Naive thymus-derived CD8-positive, alpha-beta T cell (primary cell): ENCODE measurements around the gene SLC5A11. TPM values are rescaled to one million over a fixed set of nuclear protein-coding genes. Genes with fewer than 3 reads are reported as not detected.
"Not testable (repeated sequence)": the region's sequence is repeated elsewhere in the genome, so short reads cannot be mapped to it uniquely, and the experiment has no call there.

Experiments
- ATAC-seq, 2 donors: fragments of 150-1000 bp; cut with Tn5 transposase in 1 of 2; sonication (Bioruptor Pico), chemical (Tn5 transposase) in 1 of 2; 1 replicate in 1 of 2; 2 replicates in 1 of 2; pipeline ENCODE4 v1.10.0; 2021; ENCODE audit warnings: mild to moderate bottlenecking in 2 of 2, moderate library complexity in 2 of 2
- POLR2A ChIA-PET: fragments of 350-600 bp; sonication (Branson Sonifier 250); formaldehyde crosslinking; loops from one replicate; lab custom pipeline; 2021; ENCODE audit warnings: antibody characterized with exemption; lab: Charles Lee
- DNase-seq, 10 donors: peaks; one replicate each; pipeline versions ENCODE4 v3.0.0 to v3.0.0-alpha.2; 2020 to 2022
- H3K27ac Mint-ChIP-seq, 10 donors: one replicate each; pipeline ENCODE4 v1.8.0; 2020 to 2022; ENCODE audit warnings: mild to moderate bottlenecking in 10 of 10, mixed read lengths in 10 of 10, moderate library complexity in 4 of 10, inconsistent platforms in 1 of 10
- H3K27me3 Mint-ChIP-seq, 5 donors: one replicate each; pipeline ENCODE4 v1.8.0; 2021 to 2022; ENCODE audit warnings: mixed read lengths in 5 of 5
- H3K36me3 Mint-ChIP-seq, 3 donors: one replicate each; pipeline ENCODE4 v1.8.0; 2020 to 2022; ENCODE audit warnings: mixed read lengths in 3 of 3, mild to moderate bottlenecking in 2 of 3, inconsistent platforms in 1 of 3
- H3K4me1 Mint-ChIP-seq, 4 donors: one replicate each; pipeline ENCODE4 v1.8.0; 2021 to 2022; ENCODE audit warnings: mixed read lengths in 4 of 4
- H3K4me3 Mint-ChIP-seq, 10 donors: one replicate each; pipeline ENCODE4 v1.8.0; 2020 to 2022; ENCODE audit warnings: mild to moderate bottlenecking in 10 of 10, mixed read lengths in 10 of 10, moderate library complexity in 6 of 10, inconsistent platforms in 1 of 10
- H3K9me3 Mint-ChIP-seq, 9 donors: one replicate each; pipeline ENCODE4 v1.8.0; 2020 to 2022; ENCODE audit warnings: mixed read lengths in 9 of 9, mild to moderate bottlenecking in 3 of 9, inconsistent platforms in 1 of 9, moderate library complexity in 1 of 9
- polyA plus RNA-seq, 3 donors: library from polyadenylated mRNA; unstranded; fragments of 300-500 nt; fragmentation: Illumina TruSeq; gene quantifications; one replicate each; pipeline ENCODE4 v1.2.3, GENCODE V29; 2021
- total RNA-seq, 8 experiments: library from RNA in 2 of 8; stranded (reverse) in 2 of 8; gene quantifications; one replicate each; pipeline ENCODE4 v1.2.3 and lab custom pipeline; 2021 to 2026

The SLC5A11 gene
- total and polyA plus RNA-seq, 5 experiments from 2014 or later, result 0.22 to 0.68 TPM; not detected in 3

GRCh38 chr16:24854607-24855171 is 8.9 kb downstream of the SLC5A11 start:
- no peak overlapping the region for H3K27ac Mint-ChIP-seq

GRCh38 chr16:24855678-24856077 is 9.9 kb downstream of the SLC5A11 start:
- peaks cover 0 to 16% (median 0%) of the 10 kb centered on the region in 5 donors for H3K27me3 Mint-ChIP-seq
- no peak overlapping the region for H3K4me3 Mint-ChIP-seq
- H3K27ac Mint-ChIP-seq, result no peak overlapping the region
- ATAC-seq (no peak), DNase-seq (no peak)
- peaks cover 0 to 6% (median 0%) of the 10 kb centered on the region in 9 donors for H3K9me3 Mint-ChIP-seq
- peaks cover 0 to 3% (median 0%) of the 10 kb centered on the region in 3 donors for H3K36me3 Mint-ChIP-seq
- H3K4me1 Mint-ChIP-seq, result peaks cover 0 to 2% (median 0%) of the 10 kb centered on the region in 4 donors
- POLR2A ChIA-PET, result no interaction called here

More at GRCh38 chr16:24854607-24855171, 8.9 kb downstream of the SLC5A11 start:
- peaks cover 0 to 6% (median 0%) of the 10 kb centered on the region in 9 donors for H3K9me3 Mint-ChIP-seq
- no peak for ATAC-seq
- DNase-seq, result no peak
- H3K4me1 Mint-ChIP-seq, result peaks cover 0 to 5% (median 0%) of the 10 kb centered on the region in 4 donors
- POLR2A ChIA-PET, result no interaction called here
- H3K36me3 Mint-ChIP-seq, result peaks cover 0 to 3% (median 0%) of the 10 kb centered on the region in 3 donors
- H3K27me3 Mint-ChIP-seq, result peaks cover 0 to 16% (median 0%) of the 10 kb centered on the region in 5 donors
- H3K4me3 Mint-ChIP-seq, result no peak overlapping the region

DNA sequence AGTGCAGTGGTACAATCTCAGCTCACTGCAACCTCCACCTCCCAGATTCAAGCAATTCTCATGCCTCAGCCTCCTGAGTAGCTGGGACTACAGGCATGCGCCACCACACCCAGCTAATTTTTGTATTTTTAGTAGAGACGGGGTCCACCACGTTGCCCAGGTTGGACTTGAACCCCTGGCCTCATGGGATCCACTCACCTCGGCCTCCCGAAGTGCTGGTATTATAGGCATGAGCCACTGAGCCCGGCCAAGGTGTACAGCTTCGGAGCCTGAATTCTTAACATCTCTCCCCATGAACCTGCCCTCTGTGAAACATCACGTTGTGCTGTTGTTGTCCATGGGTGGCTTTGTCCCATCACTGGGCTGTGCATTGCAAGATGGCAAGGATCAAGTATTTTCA is 11.1 kb downstream of the SLC5A11 start:
- H3K27ac Mint-ChIP-seq, H3K9me3 Mint-ChIP-seq, H3K4me1 Mint-ChIP-seq, H3K4me3 Mint-ChIP-seq, H3K36me3 Mint-ChIP-seq, DNase-seq, POLR2A ChIA-PET, ATAC-seq: not testable (repeated sequence)
- H3K27me3 Mint-ChIP-seq, result peaks cover 0 to 17% (median 0%) of the 10 kb centered on the region in 5 donors

DNA sequence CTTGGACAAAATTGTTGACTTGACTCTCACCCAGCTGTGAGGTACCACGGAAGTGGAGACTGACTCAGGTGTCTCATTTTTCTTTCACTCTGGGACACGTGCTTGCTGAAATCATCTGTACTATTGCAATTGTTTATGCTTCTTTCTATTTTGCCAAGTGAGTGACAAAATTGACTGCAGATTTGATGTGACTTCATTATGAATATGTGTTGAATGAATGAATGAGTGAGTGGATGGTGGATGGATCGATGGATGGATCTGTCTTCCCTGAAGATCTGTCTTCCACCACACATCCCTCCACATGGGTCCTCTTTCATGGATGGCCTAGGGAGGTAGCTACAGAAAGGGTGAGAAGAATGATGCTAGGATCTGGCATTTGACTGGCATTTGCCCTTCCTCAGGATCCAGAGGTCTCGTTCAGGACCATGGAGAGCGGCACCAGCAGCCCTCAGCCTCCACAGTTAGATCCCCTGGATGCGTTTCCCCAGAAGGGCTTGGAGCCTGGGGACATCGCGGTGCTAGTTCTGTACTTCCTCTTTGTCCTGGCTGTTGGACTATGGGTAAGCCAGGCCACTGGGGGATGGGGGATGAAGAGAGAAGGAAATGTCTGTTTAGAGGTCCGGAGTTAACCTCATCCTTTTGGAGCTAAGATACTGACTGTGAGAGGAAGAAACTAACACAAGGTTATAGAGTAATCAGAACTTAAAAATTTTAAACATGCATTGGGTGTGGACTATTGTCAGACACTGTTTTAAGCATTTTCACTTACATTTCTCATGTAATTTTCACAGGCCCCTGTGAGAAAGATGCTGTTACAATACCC is 12.7 kb downstream of the SLC5A11 start:
- peak overlapping the region in 1 of 10 donors; percentile 76 for H3K27ac Mint-ChIP-seq
- no peak overlapping the region for H3K4me3 Mint-ChIP-seq
- POLR2A ChIA-PET, result no interaction called here
- peaks cover 0 to 7% (median 3%) of the 10 kb centered on the region in 3 donors for H3K36me3 Mint-ChIP-seq
- no peaks in the 10 kb centered on the region for H3K4me1 Mint-ChIP-seq
- DNase-seq (peak in 7 of 10 donors; percentile 15 to 48 (median 31)), ATAC-seq (no peak)
- peaks cover 0 to 10% (median 3%) of the 10 kb centered on the region in 9 donors for H3K9me3 Mint-ChIP-seq
- H3K27me3 Mint-ChIP-seq, result peaks cover 0 to 17% (median 0%) of the 10 kb centered on the region in 5 donors

DNA sequence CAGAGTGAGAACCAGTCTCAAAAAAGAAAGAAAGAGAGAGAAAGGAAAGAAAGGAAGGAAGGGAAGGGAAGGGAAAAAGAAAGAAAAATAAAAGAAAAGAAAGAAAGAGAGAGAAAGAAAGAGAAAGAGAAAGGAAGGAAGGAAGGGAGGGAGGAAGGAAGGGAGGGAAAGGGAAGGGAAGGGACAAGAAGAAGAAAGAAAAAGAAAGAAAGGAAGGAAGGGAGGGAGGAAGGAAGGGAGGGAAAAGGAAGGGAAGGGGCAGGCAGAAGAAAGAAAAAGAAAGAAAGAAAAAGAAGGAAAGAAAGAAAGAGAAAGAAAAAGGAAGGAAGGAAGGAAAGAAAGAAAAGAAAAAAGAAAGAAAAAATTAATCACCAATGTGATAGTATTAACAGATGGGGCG is 15.7 kb downstream of the SLC5A11 start:
- POLR2A ChIA-PET, result no interaction called here

DNA sequence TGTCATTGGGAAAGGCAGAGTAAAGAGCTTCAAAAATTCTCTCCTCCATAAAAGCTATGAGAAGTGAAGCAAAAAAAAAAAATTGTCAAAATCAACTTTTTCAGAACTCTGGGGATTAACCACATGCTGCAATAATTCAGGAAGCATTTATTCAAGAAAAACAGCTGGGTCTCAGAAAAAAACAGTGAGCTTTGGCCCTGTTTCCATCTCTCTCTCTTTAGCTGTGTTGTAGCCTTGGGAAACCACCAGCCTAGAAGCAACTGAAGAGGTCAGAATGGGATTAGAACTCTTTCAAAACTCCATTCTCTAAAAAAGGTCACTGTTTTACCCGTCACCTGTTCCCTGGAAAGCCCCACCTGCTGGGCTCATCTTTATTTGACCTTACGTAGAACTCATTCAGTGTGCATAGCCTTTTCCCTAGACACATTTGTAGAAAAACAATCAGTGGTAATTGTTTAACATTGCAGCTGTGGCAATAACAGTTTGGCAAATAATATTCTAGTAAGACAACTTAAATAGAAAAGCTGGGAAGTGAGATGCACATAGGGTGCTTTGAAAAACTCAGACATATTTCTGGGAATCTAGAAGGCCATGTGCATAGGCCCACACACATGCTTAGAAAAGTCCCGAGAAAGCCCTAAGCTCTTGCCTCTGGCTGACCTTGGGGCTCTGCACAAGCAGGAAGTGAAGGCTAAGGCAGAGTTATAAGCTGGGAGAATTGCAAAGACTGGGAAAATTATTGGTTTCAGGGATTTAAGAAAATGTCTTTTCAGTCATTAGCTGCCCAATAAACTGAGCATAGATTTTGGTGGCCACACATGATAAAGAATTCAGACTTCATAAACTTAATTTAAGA is 18.0 kb downstream of the SLC5A11 start:
- ATAC-seq (no peak), DNase-seq (no peak)
- no peak overlapping the region for H3K4me3 Mint-ChIP-seq
- POLR2A ChIA-PET, result no interaction called here
- peaks cover 0 to 27% (median 26%) of the 10 kb centered on the region in 3 donors for H3K36me3 Mint-ChIP-seq
- H3K9me3 Mint-ChIP-seq, result peaks cover 10 to 35% (median 25%) of the 10 kb centered on the region in 9 donors
- H3K27ac Mint-ChIP-seq, result peak overlapping the region in 1 of 10 donors; percentile 16
- H3K27me3 Mint-ChIP-seq, result peaks cover 0 to 12% (median 0%) of the 10 kb centered on the region in 5 donors
- H3K4me1 Mint-ChIP-seq, result no peaks in the 10 kb centered on the region

More for the DNA sequence above, 15.7 kb downstream of the SLC5A11 start:
- Mint-ChIP-seq H3K27me3 (peaks cover 0 to 17% (median 3%) of the 10 kb centered on the region in 5 donors), H3K4me1 (no peaks in the 10 kb centered on the region), H3K27ac (no peak overlapping the region), H3K9me3 (peaks cover 10 to 36% (median 21%) of the 10 kb centered on the region in 9 donors), H3K36me3 (peaks cover 0 to 27% (median 26%) of the 10 kb centered on the region in 3 donors), H3K4me3 (no peak overlapping the region)
- DNase-seq, result no peak
- no peak for ATAC-seq

DNA sequence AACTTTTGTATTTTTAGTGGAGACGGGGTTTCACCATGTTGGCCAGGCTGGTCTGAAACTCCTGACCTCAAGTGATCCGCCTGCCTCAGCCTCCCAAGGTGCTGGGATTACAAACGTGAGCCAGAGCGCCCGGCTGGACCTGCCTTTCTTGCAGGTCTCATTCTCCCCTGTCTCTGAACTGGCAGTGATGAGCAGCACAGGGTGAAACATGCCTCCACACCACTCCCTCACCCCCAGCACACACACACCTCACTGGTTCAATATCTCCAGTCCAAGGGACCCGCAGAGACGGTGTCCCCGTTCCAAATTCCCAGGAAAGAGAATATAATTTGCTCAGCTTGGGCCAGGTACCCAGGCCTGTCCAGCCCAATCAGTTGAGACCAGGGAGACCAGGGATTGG is 23.3 kb downstream of the SLC5A11 start:
- no peak for DNase-seq
- ATAC-seq, result no peak
- Mint-ChIP-seq H3K36me3 (peaks cover 0 to 17% (median 14%) of the 10 kb centered on the region in 3 donors), H3K27ac (no peak overlapping the region), H3K27me3 (peaks cover 0 to 7% (median 0%) of the 10 kb centered on the region in 5 donors), H3K9me3 (peaks cover 4 to 25% (median 16%) of the 10 kb centered on the region in 9 donors), H3K4me3 (no peak overlapping the region), H3K4me1 (no peaks in the 10 kb centered on the region)
- POLR2A ChIA-PET, result no interaction called here

DNA sequence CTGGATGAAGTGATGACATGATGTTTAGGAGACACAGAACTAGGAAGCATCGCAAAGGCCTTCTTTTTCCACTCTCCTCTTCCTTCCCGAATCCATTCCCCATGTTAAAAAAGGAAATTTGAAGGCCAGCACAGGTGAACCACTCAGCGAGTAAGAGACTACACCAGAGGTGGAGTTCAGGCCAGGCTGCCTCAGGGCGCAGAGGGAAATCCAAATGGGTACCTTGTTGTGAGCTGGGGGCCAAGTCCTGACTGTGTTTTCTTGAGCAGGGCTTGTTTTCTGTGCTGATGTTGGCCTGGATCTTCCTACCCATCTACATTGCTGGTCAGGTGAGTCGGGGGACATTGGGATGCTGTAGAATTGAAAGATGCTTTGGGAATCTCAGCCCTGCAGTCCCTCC is 26.1 kb downstream of the SLC5A11 start:
- no peak overlapping the region for H3K4me3 Mint-ChIP-seq
- no peaks in the 10 kb centered on the region for H3K36me3 Mint-ChIP-seq
- H3K27ac Mint-ChIP-seq, result no peak overlapping the region
- DNase-seq (no peak), ATAC-seq (no peak)
- POLR2A ChIA-PET, result no interaction called here
- H3K27me3 Mint-ChIP-seq, result peaks cover 0 to 18% (median 5%) of the 10 kb centered on the region in 5 donors
- H3K9me3 Mint-ChIP-seq, result peaks cover 0 to 8% (median 0%) of the 10 kb centered on the region in 9 donors
- H3K4me1 Mint-ChIP-seq, result no peaks in the 10 kb centered on the region

DNA sequence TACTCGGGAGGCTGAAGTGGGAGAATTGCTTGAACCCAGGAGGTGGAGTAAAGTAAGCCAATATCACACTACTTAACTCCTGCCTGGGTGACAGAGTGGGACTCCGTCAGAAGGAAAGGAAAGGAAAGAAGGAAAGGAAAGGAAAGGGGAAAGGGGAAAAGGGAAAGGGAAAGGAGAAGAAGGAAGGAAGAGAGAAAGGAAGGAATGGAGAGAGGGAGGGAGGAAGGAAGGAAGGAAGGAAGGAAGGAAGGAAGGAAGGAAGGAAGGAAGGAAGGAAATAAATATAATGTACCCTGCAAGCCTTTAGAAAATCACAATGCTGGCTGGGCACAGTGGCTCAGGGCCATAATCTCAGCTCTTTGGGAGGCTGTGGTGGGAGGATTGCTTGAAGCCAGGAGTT is 27.3 kb downstream of the SLC5A11 start:
- DNase-seq (no peak), ATAC-seq (no peak)
- Mint-ChIP-seq H3K4me1 (no peaks in the 10 kb centered on the region), H3K36me3 (no peaks in the 10 kb centered on the region), H3K27ac (no peak overlapping the region), H3K9me3 (no peaks in the 10 kb centered on the region), H3K4me3 (no peak overlapping the region), H3K27me3 (peaks cover 0 to 18% (median 5%) of the 10 kb centered on the region in 5 donors)
- POLR2A ChIA-PET, result no interaction called here

GRCh38 chr16:24875466-24875865 is 29.7 kb downstream of the SLC5A11 start:
- no peak for DNase-seq
- Mint-ChIP-seq H3K27me3 (peaks cover 0 to 18% (median 7%) of the 10 kb centered on the region in 5 donors), H3K36me3 (peaks cover 0 to 4% (median 0%) of the 10 kb centered on the region in 3 donors), H3K27ac (no peak overlapping the region), H3K9me3 (peaks cover 0 to 4% (median 0%) of the 10 kb centered on the region in 9 donors), H3K4me1 (no peaks in the 10 kb centered on the region), H3K4me3 (no peak overlapping the region)
- ATAC-seq, result no peak
- POLR2A ChIA-PET, result no interaction called here

DNA sequence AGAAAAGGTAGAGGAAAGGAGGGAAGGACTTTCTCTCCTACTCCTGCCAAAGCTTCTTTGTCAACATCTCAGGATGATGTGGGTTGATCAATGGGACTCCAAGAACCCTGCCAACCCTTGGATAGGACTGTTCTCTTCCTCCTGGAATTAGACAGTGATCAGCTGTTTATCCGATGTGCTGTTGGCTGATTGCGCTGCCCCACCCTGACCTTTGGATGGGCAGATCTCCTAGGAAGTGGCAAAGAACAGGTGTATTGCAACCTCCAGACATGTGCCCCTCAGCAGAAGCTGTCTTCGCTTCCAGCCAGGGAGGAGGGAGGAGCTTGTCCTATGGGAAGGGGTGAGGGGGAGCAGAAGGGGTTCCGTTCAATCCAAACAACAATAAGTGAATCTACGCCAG is 30.5 kb downstream of the SLC5A11 start:
- H3K27ac Mint-ChIP-seq, result no peak overlapping the region
- DNase-seq (no peak), ATAC-seq (no peak)
- POLR2A ChIA-PET, result no interaction called here
- peaks cover 0 to 4% (median 0%) of the 10 kb centered on the region in 3 donors for H3K36me3 Mint-ChIP-seq
- H3K27me3 Mint-ChIP-seq, result peaks cover 0 to 18% (median 7%) of the 10 kb centered on the region in 5 donors
- no peak overlapping the region for H3K4me3 Mint-ChIP-seq
- H3K9me3 Mint-ChIP-seq, result peaks cover 0 to 4% (median 0%) of the 10 kb centered on the region in 9 donors
- H3K4me1 Mint-ChIP-seq, result no peaks in the 10 kb centered on the region

DNA sequence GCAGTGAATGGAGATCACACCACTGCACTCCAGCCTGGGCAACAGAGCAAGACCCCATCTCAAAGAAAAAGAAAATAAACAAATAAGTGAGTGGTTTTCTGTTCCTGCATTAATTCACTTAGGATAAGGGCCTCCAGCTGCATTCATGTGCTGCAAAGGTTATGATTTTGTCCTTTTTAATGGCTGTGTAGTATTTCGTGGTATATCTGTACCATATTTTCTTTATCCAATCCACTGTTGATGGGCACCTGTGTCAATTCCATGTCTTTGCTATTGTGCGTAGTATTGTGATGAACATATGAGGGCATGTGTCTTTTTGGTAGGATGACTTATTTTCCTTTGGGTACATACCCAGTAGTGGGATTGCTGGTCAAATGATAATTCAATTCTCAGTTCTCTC is 33.9 kb downstream of the SLC5A11 start:
- POLR2A ChIA-PET, result no interaction called here
- ATAC-seq (no peak), DNase-seq (no peak)
- H3K27ac Mint-ChIP-seq, result no peak overlapping the region
- no peaks in the 10 kb centered on the region for H3K4me1 Mint-ChIP-seq
- peaks cover 0 to 4% (median 0%) of the 10 kb centered on the region in 3 donors for H3K36me3 Mint-ChIP-seq
- H3K9me3 Mint-ChIP-seq, result peaks cover 0 to 4% (median 0%) of the 10 kb centered on the region in 9 donors
- H3K4me3 Mint-ChIP-seq, result no peak overlapping the region
- H3K27me3 Mint-ChIP-seq, result peaks cover 0 to 18% (median 4%) of the 10 kb centered on the region in 5 donors
